Kidney epithelial cell (primary cell): Measurements from ENCODE around the gene BMERB1. TPM values are rescaled to one million over a fixed set of nuclear protein-coding genes. Genes with fewer than 3 reads are reported as not detected.
"Not testable (repeated sequence)": the region's sequence is repeated elsewhere in the genome, so short reads cannot be mapped to it uniquely, and the experiment has no call there.

ENCODE experiments used
- DNase-seq: peaks from one replicate; pipeline ENCODE4 v3.0.0-alpha.2; 2010; ENCODE audit warnings: low read depth
- H3K27me3 ChIP-seq: 2 replicates; pipeline ENCODE4 v1.6.0; 2011; ENCODE audit warnings: low read length; ENCODE audit not compliant: control insufficient read depth, insufficient read depth
- H3K36me3 ChIP-seq: 2 replicates; pipeline ENCODE4 v1.5.1; 2011; ENCODE audit warnings: low read length; ENCODE audit not compliant: control insufficient read depth, insufficient read depth
- H3K4me3 ChIP-seq: 2 replicates; pipeline ENCODE4 v1.5.1; 2011; ENCODE audit warnings: low read depth, mild to moderate bottlenecking, control low read depth, low read length
- total RNA-seq: library from RNA; depleted of rRNA; stranded (reverse); fragments of >200 nt; gene quantifications from 2 replicates; pipeline ENCODE4 v1.2.3, GENCODE V29; 2015
- TF ChIP-seq, protein P1 (sequence below): IDR thresholded peaks from 2 replicates; pipeline ENCODE4 v1.5.1; 2011; ENCODE audit warnings: mild to moderate bottlenecking, moderate library complexity, low read length, control low read depth, inconsistent platforms; ENCODE audit not compliant: insufficient read depth, poor library complexity, severe bottlenecking

The BMERB1 gene
- total RNA-seq, 1 donor from 2014 or later: 29.3 TPM

DNA sequence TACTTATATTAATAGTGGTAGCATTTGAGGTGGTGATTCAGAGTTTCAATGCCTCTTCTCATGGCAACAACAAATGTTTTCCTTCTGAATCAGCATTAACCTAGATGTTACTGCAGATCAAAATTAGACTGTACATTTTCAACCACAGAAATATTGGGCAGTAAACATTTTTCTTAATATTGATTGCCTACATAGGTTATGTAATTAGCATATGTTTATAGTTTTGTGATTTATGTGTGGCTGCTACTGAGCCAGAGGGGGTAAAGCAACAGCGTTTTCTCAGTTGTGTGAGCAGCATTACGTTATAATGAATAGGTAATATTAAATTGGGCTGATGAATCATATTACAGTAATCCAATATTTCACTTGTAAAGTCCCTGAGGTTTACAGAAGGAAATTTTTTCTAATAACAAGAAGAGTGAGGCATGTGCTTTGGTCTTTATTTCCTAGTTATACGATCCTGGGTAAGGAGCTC, 18.8 kb upstream of the BMERB1 start:
- Histone ChIP-seq H3K4me3 (no peak overlapping the region), H3K36me3 (no peaks in the 10 kb centered on the region), H3K27me3 (no peaks in the 10 kb centered on the region)
- no peak for DNase-seq
- TF ChIP-seq, protein P1, sequence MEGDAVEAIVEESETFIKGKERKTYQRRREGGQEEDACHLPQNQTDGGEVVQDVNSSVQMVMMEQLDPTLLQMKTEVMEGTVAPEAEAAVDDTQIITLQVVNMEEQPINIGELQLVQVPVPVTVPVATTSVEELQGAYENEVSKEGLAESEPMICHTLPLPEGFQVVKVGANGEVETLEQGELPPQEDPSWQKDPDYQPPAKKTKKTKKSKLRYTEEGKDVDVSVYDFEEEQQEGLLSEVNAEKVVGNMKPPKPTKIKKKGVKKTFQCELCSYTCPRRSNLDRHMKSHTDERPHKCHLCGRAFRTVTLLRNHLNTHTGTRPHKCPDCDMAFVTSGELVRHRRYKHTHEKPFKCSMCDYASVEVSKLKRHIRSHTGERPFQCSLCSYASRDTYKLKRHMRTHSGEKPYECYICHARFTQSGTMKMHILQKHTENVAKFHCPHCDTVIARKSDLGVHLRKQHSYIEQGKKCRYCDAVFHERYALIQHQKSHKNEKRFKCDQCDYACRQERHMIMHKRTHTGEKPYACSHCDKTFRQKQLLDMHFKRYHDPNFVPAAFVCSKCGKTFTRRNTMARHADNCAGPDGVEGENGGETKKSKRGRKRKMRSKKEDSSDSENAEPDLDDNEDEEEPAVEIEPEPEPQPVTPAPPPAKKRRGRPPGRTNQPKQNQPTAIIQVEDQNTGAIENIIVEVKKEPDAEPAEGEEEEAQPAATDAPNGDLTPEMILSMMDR: no peak

DNA sequence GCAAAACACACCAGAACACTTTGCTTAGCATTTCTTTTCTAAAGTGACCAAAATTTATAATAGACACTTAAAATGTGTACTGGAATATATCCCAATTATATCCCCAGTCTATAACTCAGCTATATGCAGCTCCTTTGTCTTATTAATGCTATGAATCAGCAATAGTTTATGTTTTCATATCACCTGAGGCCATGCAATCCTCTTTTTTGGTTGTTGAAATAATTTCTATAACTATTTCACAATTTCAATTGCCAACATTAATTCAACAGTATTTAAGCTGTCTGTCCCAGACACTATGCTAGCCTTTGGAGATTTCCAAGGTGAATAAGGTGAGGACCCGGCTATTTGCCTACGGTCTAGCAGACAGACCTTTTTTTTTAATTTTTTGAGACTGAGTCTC, 17.2 kb upstream of the BMERB1 start:
- Histone ChIP-seq H3K4me3 (no peak overlapping the region), H3K27me3 (no peaks in the 10 kb centered on the region)
- TF ChIP-seq, protein P1: no peak

DNA sequence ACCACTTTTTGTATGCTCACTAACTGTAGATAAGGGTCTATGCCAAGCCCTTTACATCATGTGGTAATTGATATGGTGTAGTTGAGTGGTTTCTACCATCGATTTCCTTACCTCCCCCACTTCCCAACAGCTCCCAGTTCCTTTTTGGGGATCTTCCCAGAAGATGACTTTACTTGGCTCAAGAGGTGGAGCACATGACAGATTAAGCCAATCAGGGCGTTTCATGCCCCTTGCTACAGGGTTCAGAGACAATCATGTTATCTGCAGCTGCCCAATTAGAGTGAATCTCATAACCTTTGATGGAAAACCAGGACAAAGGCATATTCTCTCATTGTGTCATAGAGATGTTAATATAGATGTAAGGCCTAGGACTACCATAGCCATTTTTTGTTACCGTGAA, 16.2 kb upstream of the BMERB1 start:
- Histone ChIP-seq H3K36me3 (no peaks in the 10 kb centered on the region), H3K27me3 (no peaks in the 10 kb centered on the region), H3K4me3 (no peak overlapping the region)
- no peak for DNase-seq
- TF ChIP-seq, protein P1: no peak

More for the DNA sequence above, 17.2 kb upstream of the BMERB1 start:
- no peaks in the 10 kb centered on the region for H3K36me3 ChIP-seq
- no peak for DNase-seq

DNA sequence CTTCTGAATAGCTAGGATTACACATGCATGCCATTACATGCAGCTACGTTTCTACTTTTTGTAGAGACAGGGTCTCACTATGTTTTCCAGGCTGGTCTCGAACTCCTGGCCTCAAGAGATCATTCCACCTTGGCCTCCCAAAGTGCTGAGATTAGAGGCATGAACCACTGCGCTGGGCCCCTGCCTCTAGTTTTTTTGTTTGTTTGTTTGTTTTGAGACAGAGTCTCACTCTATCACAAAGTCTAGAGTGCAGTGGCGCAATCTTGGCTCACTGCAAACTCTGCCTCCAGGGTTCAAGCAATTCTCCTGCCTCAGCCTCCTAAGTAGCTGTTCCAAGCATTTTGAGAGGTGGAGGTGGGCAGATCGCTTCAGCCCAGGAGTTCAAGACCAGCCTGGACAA, 12.7 kb upstream of the BMERB1 start:
- not testable (repeated sequence) for H3K27me3 ChIP-seq, H3K36me3 ChIP-seq, DNase-seq, H3K4me3 ChIP-seq

DNA sequence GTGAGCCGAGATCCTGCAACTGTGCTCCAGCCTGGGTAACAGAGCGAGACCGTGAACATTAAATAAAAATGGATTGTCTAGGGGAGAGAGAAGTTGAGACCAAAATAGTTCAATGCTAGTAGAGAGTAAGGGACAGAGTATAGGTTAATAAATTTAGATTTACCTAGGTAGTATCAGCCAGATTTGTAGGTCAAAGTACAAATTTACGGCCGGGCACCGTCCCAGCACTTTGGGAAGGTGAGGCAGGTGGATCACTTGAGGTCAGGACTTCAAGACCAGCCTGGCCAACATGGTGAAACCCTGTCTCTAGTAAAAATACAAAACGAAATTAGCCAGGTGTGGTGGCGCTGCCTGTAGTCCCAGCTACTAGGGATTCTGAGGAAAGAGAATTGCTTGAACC, 12.2 kb upstream of the BMERB1 start:
- TF ChIP-seq, protein P1: no peak
- Histone ChIP-seq H3K4me3 (no peak overlapping the region), H3K27me3 (no peaks in the 10 kb centered on the region), H3K36me3 (no peaks in the 10 kb centered on the region)
- no peak for DNase-seq

DNA sequence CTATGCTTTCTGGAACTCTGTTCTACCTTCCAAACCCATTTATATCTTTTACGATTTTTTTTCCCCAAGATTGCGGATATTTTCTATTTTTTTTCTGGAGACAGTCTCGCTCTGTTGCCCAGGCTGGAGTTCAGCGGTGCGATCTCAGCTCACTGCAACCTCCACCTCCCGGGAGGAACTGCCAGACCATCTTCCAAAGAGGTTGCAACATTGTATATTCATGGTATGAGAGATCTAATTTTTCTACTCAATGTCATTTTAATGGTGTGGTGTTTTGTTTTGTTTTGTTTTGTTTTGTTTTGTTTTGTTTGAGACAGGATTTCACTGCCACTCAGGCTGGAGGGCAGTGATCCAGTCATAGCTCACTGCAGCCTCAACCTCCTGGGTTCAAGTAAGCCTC, 8.5 kb upstream of the BMERB1 start:
- TF ChIP-seq, protein P1: no peak
- no peak for DNase-seq
- Histone ChIP-seq H3K27me3 (no peaks in the 10 kb centered on the region), H3K36me3 (no peaks in the 10 kb centered on the region), H3K4me3 (no peak overlapping the region)

DNA sequence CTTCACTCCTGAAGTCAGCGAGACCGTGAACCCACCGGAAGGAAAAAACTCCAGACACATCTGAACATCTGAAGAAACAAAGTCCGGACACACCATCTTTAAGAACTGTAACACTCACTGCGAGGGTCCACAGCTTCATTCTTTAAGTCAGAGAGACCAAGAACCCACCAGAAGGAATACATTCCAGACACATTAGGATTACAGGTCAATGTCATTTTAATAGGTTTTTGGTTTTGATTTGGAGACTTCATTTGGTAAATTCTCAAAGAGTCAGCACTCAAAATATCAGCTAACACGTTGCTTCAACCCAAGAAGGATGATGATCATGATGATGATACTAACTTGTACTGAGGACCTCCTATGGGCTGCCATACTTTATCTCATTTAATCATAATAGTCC, 7.6 kb upstream of the BMERB1 start:
- H3K27me3 ChIP-seq: no peaks in the 10 kb centered on the region
- no peak overlapping the region for H3K4me3 ChIP-seq
- TF ChIP-seq, protein P1: no peak
- DNase-seq: no peak
- no peaks in the 10 kb centered on the region for H3K36me3 ChIP-seq
